ENCODE results near the gene SORL1.
"Not testable (repeated sequence)": the region's sequence is repeated elsewhere in the genome, so short reads cannot be mapped to it uniquely, and the experiment has no call there.

The SORL1 gene

GRCh38 chr11:121479698-121480238 lies 27.7 kb downstream of the SORL1 start:
- FAIRE-seq, result no peak

- FAIRE-seq, result not testable (repeated sequence)
Measured at GRCh38 chr11:121481484-121482230, 29.5 kb downstream of the SORL1 start.

DNA sequence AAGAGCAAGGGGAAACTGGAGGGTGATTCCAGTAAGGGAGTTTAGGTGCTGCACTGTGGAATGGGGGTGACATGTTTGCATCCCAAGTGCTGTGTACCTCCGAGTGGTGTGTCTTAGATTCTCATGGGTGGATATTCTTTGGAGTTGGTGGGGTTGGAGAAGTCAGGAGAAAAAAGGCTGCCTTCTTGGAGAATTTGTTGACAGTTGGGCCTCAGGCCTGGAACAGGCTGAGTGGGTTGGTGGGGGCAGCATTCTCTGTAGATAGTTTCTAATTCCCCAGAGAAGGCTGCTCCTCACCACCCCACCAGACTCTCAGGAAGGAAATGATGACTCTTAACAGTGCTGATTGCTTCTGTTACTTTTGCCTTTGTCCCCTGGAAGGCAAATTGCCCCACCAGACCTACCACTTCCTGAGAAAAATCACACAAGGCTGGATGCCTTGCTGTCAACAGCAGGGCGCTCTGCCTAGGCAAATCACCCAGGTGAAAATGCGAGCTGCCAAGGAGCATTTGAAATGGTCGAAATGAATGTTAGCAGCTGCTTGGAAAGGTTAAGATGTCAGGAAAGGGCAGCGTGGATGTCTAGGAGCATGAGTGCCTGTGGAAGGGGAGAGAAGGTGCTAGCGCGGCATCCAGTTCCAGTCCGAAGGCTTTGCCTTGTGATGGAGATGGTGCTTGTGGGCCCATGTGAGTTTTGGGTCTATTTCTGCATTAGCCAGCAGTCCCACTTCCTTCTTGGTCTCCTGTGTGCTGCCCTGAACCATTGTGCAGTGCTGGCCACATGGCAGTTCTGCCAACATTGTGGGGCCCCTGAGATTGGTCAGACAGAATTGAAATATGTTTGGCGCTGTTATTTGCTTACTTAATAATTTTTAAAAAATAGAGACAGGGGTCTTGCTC lies 30.4 kb downstream of the SORL1 start:
- FAIRE-seq, result no peak

- no peak for FAIRE-seq
Measured at GRCh38 chr11:121483805-121484480, 31.8 kb downstream of the SORL1 start.

DNA sequence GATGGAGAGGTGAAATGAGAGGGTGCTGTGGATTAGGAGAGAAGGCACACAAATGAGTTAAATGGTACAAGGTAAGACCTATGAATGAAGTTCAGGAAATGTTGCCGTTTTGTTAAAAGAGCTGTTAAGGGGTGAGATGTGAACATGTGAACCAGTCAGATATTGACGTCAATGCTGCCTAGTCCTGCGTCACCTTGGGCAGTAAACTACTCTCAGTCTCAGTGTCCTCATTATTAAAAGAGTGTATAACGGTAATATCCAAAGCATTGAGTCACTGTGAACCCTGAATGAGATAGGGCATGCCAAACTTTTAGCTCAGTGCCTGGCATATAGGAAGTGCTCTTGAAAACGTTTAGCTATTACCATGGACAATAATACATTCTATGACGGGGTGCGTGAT lies 33.1 kb downstream of the SORL1 start:
- no peak for FAIRE-seq

- FAIRE-seq, result no peak
Measured at GRCh38 chr11:121486054-121486453, 33.9 kb downstream of the SORL1 start.

DNA sequence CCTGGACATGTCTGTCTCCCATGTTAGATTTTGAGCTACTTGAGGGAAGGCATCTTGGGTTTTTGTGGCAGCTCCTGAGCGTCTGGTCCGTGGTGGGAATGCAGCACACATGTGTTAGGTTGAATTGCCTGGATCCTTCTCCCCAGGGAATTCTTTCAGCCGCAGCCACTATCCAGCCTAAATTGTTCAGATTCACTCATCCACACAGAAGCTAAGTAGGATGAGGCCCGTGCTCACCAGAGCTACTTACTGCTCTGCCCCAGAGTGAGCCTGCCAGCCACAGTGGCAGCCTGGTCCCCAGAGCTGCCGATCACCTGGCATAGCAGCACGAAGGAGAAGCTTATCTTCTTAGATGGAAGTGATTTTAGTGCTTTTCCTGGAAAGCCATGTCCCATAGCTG lies 35.1 kb downstream of the SORL1 start:
- FAIRE-seq, result no peak

DNA sequence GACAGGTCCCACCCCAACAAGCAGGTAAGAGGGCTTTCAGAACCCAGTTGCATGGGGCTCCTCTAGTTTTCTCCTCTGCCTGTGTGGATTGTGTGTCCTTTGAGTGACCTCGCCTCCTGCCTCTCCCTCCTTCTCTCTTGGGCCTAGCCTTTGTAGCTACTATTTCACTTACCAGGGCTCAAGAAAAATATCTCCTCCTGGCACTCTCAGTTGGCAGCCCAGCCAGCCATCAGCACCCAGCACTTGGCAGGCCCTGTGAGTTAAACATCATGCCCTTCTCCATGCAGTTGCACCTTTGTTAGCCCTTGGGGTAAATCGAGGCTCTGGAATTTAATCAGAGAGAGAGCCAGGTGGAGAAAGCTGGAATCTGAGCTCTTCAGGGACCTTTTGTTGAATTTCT lies 36.1 kb downstream of the SORL1 start:
- no peak for FAIRE-seq

DNA sequence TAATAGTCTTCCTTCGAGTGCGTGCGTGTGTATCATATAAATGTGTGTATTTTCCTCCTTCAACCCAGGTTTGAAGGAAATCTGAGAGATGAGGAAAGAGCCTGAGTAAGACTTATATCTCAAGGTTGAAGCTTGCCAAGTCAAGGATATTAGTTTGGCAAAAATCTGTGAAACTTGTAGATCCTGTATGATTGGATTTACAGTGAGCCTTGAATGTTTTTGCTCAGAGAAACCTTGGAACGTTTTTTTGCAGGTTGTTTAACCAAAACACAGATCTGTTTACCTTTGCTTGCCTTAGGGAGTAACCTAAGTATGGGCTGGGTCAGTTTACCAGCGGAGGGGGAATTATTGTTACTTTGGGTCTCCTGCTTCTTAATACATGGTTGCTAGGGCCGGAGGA lies 36.5 kb downstream of the SORL1 start:
- FAIRE-seq, result no peak

DNA sequence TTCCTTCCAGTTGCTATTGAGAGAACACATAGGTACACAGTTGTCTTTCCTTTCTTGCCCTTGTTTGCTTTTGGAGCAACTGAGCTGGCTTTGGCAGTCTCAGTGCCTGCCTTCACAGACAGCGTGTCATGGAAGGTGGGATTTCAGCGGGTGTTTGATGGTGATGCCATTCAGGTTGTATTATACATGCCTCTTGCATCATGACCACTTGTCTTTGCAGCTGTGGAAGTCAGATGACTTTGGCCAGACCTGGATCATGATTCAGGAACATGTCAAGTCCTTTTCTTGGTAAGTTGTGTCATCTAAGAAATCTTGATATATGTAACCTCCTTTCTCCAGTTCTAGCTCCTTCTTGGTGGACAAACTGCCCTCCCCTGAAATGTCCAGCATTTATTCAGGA lies 37.7 kb downstream of the SORL1 start:
- FAIRE-seq, result no peak

- FAIRE-seq, result no peak
Measured at GRCh38 chr11:121494355-121495099, 42.4 kb downstream of the SORL1 start.

- FAIRE-seq, result no peak
Measured at GRCh38 chr11:121497176-121497998, 45.3 kb downstream of the SORL1 start.

DNA sequence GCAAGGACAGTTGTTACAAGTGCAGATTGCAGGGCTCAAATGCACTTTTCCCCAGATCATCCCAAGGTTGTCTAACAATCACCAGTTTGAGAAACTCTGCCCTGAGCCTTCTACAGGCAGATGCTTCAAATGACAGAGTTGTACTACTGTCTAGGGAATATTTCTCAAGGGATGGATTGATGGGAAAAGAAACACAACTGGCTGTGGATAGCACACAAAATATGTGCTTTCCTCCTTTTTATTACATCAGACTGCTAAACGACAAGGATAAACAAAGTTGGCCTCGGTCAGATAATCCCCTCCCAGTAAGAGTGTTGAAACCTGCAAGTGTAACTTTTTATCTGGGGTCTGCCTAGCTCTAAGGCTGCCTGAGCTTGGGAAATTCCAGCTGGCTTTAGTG lies 47.3 kb downstream of the SORL1 start:
- FAIRE-seq, result no peak

- FAIRE-seq, result no peak
Measured at GRCh38 chr11:121500275-121500674, 48.2 kb downstream of the SORL1 start.

- no peak for FAIRE-seq
Measured at GRCh38 chr11:121500717-121501116, 48.6 kb downstream of the SORL1 start.

DNA sequence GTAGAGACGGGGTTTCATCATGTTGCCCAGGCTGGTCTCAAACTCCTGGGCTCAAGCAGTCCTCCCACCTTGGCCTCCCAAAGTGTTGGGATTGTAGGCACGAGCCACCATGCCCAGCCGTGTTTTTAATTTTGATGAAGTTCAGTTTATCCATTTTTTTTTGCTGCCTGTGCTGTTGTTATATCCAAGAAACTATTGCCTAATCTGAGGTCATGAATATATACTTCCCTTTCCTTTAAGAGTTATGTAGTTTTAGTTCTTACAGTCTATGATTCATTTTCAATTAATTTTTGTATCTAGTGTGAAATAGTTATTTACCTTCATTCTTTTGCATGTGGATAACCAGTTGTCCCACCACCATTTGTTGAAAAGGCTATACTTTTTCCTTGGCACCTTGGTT lies 50.9 kb downstream of the SORL1 start:
- FAIRE-seq, result no peak

- FAIRE-seq, result not testable (repeated sequence)
Measured at GRCh38 chr11:121506237-121506636, 54.1 kb downstream of the SORL1 start.

DNA sequence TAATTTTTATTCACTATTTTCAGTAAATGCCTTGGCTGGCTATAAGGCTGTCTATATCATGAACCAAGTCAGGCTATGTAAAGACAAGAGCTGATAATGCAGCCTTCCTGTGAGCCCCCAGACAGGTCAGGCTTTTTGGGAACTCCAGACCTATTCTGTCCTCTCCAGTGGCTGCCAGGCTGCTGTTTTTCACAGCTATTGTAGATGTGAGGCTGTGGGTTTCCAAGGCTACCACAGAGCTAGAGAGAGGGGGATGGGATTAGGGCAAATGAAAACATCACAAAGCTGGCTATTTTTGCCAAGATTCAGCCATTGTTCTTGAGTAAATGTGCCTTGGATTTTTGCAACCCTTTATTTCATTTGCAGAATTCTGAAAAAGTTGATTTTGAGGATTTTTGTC lies 56.3 kb downstream of the SORL1 start:
- no peak for FAIRE-seq

DNA sequence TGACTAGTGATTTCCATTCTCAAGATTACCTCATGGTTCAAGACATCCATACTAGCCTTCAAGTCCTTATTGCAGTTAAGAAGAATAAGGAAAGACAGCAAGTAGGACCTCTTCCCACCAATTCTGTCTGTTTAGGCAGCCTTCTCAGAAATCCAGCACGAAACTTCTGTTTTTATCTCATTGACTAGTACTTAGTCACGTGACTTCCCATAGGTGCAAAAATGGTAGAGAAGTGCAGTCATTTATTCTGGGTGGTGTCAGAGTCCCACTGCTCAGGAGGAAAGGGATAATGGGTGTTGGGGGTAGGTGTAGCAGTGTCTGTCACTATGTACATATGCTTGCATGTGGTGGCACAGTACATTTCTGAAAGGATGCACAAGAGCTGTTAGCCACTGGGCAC lies 58.3 kb downstream of the SORL1 start:
- no peak for FAIRE-seq

DNA sequence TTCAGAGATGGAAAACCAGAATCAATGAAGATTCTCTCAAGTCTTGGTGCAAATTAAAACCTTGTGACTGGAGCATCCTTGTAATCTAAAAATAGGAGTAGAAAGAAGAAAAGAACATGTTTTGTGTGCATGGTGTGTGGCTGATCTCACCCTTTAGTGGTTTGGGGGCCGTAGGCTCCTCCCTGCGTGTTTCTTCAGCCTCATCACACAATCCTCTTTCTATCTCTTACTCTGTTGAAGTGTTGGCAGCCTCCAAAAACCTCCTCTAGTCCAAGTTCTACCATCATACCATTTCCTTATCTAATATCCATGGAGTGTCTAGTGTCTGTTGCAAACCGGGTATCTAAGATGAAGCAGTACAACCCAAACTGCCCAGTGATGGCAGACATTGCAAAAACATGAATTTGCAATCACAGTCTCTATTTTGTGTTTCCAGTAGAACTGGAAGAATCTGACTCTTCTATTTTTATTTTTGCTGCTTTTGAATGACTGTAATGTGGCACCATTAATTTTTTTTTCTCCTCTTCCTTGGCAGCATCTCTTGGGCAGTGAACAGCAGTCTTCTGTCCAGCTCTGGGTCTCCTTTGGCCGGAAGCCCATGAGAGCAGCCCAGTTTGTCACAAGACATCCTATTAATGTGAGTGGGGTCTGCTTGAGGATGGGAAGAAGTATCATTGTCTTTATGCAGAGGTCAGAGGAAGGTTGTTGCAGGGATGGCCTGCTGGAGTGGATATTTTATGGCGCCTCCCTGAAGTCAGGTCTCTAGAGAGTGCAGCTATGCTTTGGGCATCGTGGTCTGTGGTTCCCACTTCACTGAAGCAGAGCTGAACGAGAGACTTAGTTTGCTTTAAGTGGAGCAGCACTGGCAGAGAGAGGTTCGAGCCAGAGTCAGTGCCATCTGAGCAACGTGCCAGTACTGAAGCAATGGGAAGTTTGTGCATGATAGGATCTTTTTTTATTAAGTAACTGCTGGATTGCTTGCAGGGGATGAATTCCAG lies 60.7 kb downstream of the SORL1 start:
- FAIRE-seq, result no peak
